ENCODE measurements around the gene RBBP7. TPM values are rescaled to one million over a fixed set of nuclear protein-coding genes. Genes with fewer than 3 reads are reported as not detected.

RBBP7 gene
- total and polyA plus RNA-seq, 2 of the 8 experiments (the other 6 are each of a cell fraction or from before 2014, with no cell fraction given), result 107 to 138 TPM

GRCh38 chrX:16914058-16914457, 43.9 kb upstream of the RBBP7 start:
- Histone ChIP-seq H2AK5ac (ENCODE audit: low read depth, low read length) (no peak overlapping the region), H3K79me1 (ENCODE audit: low read depth, low read length) (no peaks in the 10 kb centered on the region), H3K9ac (replicated peaks in 1 of 4; ENCODE audit: extremely low read depth in 1 of 4, low read depth in 3 of 4, low read length in 3 of 4) (no peak overlapping the region), H3K14ac (ENCODE audit: insufficient read length) (no peak overlapping the region), H3K23me2 (ENCODE audit: low read depth, low read length) (no peaks in the 10 kb centered on the region), H2BK12ac (ENCODE audit: low read depth, low read length) (no peak overlapping the region), H3K4me1 (replicated peaks in 1 of 4; ENCODE audit: control insufficient read depth in 3 of 4, insufficient read depth in 4 of 4, low read length in 3 of 4) (no peaks in the 10 kb centered on the region), H2BK15ac (ENCODE audit: low read length) (no peak overlapping the region), H3K18ac (ENCODE audit: extremely low read depth, low read length) (no peak overlapping the region), H3K23ac (ENCODE audit: insufficient read length) (no peak overlapping the region), H2BK20ac (ENCODE audit: low read length) (no peak overlapping the region), H4K20me1 (replicated peaks in 1 of 2; ENCODE audit: control insufficient read depth in 1 of 2, insufficient read depth in 2 of 2, low read length in 2 of 2) (no peaks in the 10 kb centered on the region), H3K56ac (replicated peaks; ENCODE audit: insufficient read length, low read depth, low read length) (no peak overlapping the region), H4K5ac (ENCODE audit: insufficient read length, low read depth, low read length) (no peak overlapping the region), H3K27ac (ENCODE audit: low read depth, low read length) (no peak overlapping the region), H3K79me2 (ENCODE audit: control insufficient read depth in 1 of 2, insufficient read depth in 2 of 2, low read length in 2 of 2) (no peaks in the 10 kb centered on the region), H2BK5ac (ENCODE audit: low read depth, low read length) (no peak overlapping the region), H3K4me3 (ENCODE audit: extremely low read depth in 1 of 4, insufficient read depth in 2 of 4, low read depth in 3 of 4, low read length in 4 of 4) (no peak overlapping the region), H3K36me3 (ENCODE audit: control insufficient read depth in 2 of 4, insufficient read depth in 4 of 4, low read length in 3 of 4) (no peaks in the 10 kb centered on the region), H2BK120ac (replicated peaks; ENCODE audit: low read depth, low read length) (no peak overlapping the region), H3K4me2 (ENCODE audit: insufficient read depth in 1 of 2, low read depth in 2 of 2, low read length in 2 of 2) (no peak overlapping the region), H3K27me3 (replicated peaks in 1 of 4; ENCODE audit: control insufficient read depth in 3 of 4, extremely low read depth in 1 of 4, insufficient read depth in 3 of 4, low read length in 3 of 4) (no peaks in the 10 kb centered on the region), H2AFZ (ENCODE audit: low read length) (no peak overlapping the region), H3K4ac (replicated peaks; ENCODE audit: insufficient read length, low read depth, low read length) (no peak overlapping the region), H3K9me3 (ENCODE audit: insufficient read depth in 2 of 2, low read depth in 1 of 2, low read length in 1 of 2) (no peaks in the 10 kb centered on the region), H4K8ac (ENCODE audit: extremely low read depth, insufficient read depth, low read length) (no peak overlapping the region), H4K91ac (replicated peaks; ENCODE audit: insufficient read length, low read length) (no peak overlapping the region)
- ChIA-PET POLR2A (ENCODE audit: partially characterized antibody) (no interaction called here), CTCF (ENCODE audit: partially characterized antibody) (no interaction called here)
- no peak for DNase-seq (ENCODE audit: low read depth in 1 of 2, low spot score in 2 of 2)
- FAIRE-seq, result no peak
- 88% methylated on average over 3 of the region's 3 CpGs; no CpG with 5 or more reads in 1 of the 2 experiments for WGBS, 2 experiments (ENCODE audit: extremely low coverage in 1 of 2, insufficient coverage in 1 of 2, insufficient read length in 1 of 2, insufficient replicate concordance in 2 of 2, low coverage in 1 of 2, low lambda C conversion rate in 2 of 2, missing lambda C conversion rate in 1 of 2)
- TF ChIP-seq HDAC2 (IDR thresholded peaks at IDR 0.05; ENCODE audit: borderline replicate concordance in 1 of 2, low read depth in 2 of 2, low read length in 2 of 2) (no peak), BCL11A (IDR thresholded peaks at IDR 0.05; ENCODE audit: low read depth in 2 of 2, low read length in 2 of 2) (no peak), USF2 (IDR thresholded peaks at IDR 0.05; ENCODE audit: low read length) (no peak), E2F6 (IDR thresholded peaks at IDR 0.05) (no peak)

Measured in H1 (cell line).